WTC11 (cell line): ENCODE data around the gene PLCG1. TPM values are rescaled to one million over a fixed set of nuclear protein-coding genes. Genes with fewer than 3 reads are reported as not detected.
A peak's percentile ranks its signal among the peaks of the same experiment; 100 is the strongest.

Experiments
- FOXK1 ChIP-seq: sonication (generic); formaldehyde crosslinking; IDR thresholded peaks from 2 replicates; pipeline ENCODE4 v1.8.0; 2022; ENCODE audit warnings: mild to moderate bottlenecking, moderate library complexity, missing genetic modification reagents
- GTF2I ChIP-seq: fragments of 250-450 bp; sonication (Bioruptor Pico); conservative IDR thresholded peaks from 2 replicates; pipeline ENCODE4 v1.4.0; 2021; ENCODE audit warnings: mild to moderate bottlenecking
- JUN ChIP-seq: sonication (generic); formaldehyde crosslinking; IDR thresholded peaks from 2 replicates; pipeline ENCODE4 v1.8.0; 2023; ENCODE audit warnings: mild to moderate bottlenecking, missing genetic modification reagents
- NFE2L1 ChIP-seq: sonication (generic); formaldehyde crosslinking; IDR thresholded peaks from 2 replicates; pipeline ENCODE4 v1.8.1; 2023; ENCODE audit warnings: missing genetic modification reagents
- NFYB ChIP-seq: sonication (generic); formaldehyde crosslinking; conservative IDR thresholded peaks from 2 replicates; pipeline ENCODE4 v1.8.0; 2022; ENCODE audit warnings: low read depth, missing genetic modification reagents
- RORB ChIP-seq: fragments of 250-450 bp; sonication (Bioruptor Pico); IDR thresholded peaks from 2 replicates; pipeline ENCODE4 v1.9.0; 2021; ENCODE audit warnings: mild to moderate bottlenecking
- SMAD3 ChIP-seq: sonication (generic); formaldehyde crosslinking; IDR thresholded peaks from 2 replicates; pipeline ENCODE4 v1.8.0; 2022; ENCODE audit warnings: missing genetic modification reagents, mild to moderate bottlenecking, borderline replicate concordance
- SOX15 ChIP-seq: fragments of 250-450 bp; sonication (Bioruptor Pico); IDR thresholded peaks from 2 replicates; pipeline ENCODE4 v1.9.0; 2021; ENCODE audit warnings: mild to moderate bottlenecking
- ZNF121 ChIP-seq: sonication (generic); formaldehyde crosslinking; IDR thresholded peaks from 2 replicates; pipeline ENCODE4 v1.8.0; 2023; ENCODE audit warnings: missing genetic modification reagents
- ZNF219 ChIP-seq: sonication (generic); formaldehyde crosslinking; IDR thresholded peaks from 2 replicates; pipeline ENCODE4 v1.8.0; 2023; ENCODE audit warnings: missing genetic modification reagents, mild to moderate bottlenecking, borderline replicate concordance
- ZNF232 ChIP-seq: sonication (generic); formaldehyde crosslinking; IDR thresholded peaks from 2 replicates; pipeline ENCODE4 v1.8.0; 2022; ENCODE audit warnings: mild to moderate bottlenecking, missing genetic modification reagents
- ZNF263 ChIP-seq: sonication (generic); formaldehyde crosslinking; IDR thresholded peaks from 2 replicates; pipeline ENCODE4 v1.8.1; 2022; ENCODE audit warnings: low read depth, mild to moderate bottlenecking, moderate library complexity, missing genetic modification reagents
- ZNF317 ChIP-seq: sonication (generic); formaldehyde crosslinking; IDR thresholded peaks from 2 replicates; pipeline ENCODE4 v1.8.1; 2023; ENCODE audit warnings: low read depth, mild to moderate bottlenecking, moderate library complexity, missing genetic modification reagents, borderline replicate concordance
- total RNA-seq: library from RNA; stranded (reverse); gene quantifications from 3 replicates; pipeline ENCODE4 v1.2.3, GENCODE V29; 2021
- TF ChIP-seq, protein P1 (sequence below): fragments of 200-600 bp; IDR thresholded peaks from 2 replicates; pipeline ENCODE4 v1.8.0; 2022; ENCODE audit warnings: antibody characterized with exemption
- TF ChIP-seq, protein P2 (sequence below): sonication (generic); formaldehyde crosslinking; IDR thresholded peaks from 2 replicates; pipeline ENCODE4 v1.8.1; 2023; ENCODE audit warnings: mild to moderate bottlenecking, missing genetic modification reagents, moderate library complexity
- TF ChIP-seq, protein P3 (sequence below): fragments of 250-450 bp; sonication (Bioruptor Pico); IDR thresholded peaks from 2 replicates; pipeline ENCODE4 v1.9.0; 2021; ENCODE audit warnings: mild to moderate bottlenecking
- TF ChIP-seq, protein P4 (sequence below): sonication (generic); formaldehyde crosslinking; IDR thresholded peaks from 2 replicates; pipeline ENCODE4 v1.8.0; 2023; ENCODE audit warnings: missing genetic modification reagents, mild to moderate bottlenecking, borderline replicate concordance
- TF ChIP-seq, protein P5 (sequence below): fragments of 250-450 bp; sonication (Bioruptor Pico); IDR thresholded peaks from 2 replicates; pipeline ENCODE4 v1.9.0; 2021; ENCODE audit warnings: mild to moderate bottlenecking
- TF ChIP-seq, protein P6 (sequence below): sonication (generic); formaldehyde crosslinking; IDR thresholded peaks from 2 replicates; pipeline ENCODE4 v1.8.0; 2023; ENCODE audit warnings: mild to moderate bottlenecking, missing genetic modification reagents
- TF ChIP-seq, protein P7 (sequence below): sonication (generic); formaldehyde crosslinking; IDR thresholded peaks from 2 replicates; pipeline ENCODE4 v1.8.0; 2023; ENCODE audit warnings: missing genetic modification reagents
- TF ChIP-seq, protein P8 (sequence below): sonication (generic); formaldehyde crosslinking; IDR thresholded peaks from 2 replicates; pipeline ENCODE4 v1.8.0; 2022; ENCODE audit warnings: mild to moderate bottlenecking, missing genetic modification reagents
- TF ChIP-seq, protein P9 (sequence below): sonication (generic); formaldehyde crosslinking; IDR thresholded peaks from 2 replicates; pipeline ENCODE4 v1.8.1; 2022; ENCODE audit warnings: missing genetic modification reagents, borderline replicate concordance

Gene PLCG1
- total RNA-seq, 1 experiment from 2014 or later, result 201 TPM

DNA sequence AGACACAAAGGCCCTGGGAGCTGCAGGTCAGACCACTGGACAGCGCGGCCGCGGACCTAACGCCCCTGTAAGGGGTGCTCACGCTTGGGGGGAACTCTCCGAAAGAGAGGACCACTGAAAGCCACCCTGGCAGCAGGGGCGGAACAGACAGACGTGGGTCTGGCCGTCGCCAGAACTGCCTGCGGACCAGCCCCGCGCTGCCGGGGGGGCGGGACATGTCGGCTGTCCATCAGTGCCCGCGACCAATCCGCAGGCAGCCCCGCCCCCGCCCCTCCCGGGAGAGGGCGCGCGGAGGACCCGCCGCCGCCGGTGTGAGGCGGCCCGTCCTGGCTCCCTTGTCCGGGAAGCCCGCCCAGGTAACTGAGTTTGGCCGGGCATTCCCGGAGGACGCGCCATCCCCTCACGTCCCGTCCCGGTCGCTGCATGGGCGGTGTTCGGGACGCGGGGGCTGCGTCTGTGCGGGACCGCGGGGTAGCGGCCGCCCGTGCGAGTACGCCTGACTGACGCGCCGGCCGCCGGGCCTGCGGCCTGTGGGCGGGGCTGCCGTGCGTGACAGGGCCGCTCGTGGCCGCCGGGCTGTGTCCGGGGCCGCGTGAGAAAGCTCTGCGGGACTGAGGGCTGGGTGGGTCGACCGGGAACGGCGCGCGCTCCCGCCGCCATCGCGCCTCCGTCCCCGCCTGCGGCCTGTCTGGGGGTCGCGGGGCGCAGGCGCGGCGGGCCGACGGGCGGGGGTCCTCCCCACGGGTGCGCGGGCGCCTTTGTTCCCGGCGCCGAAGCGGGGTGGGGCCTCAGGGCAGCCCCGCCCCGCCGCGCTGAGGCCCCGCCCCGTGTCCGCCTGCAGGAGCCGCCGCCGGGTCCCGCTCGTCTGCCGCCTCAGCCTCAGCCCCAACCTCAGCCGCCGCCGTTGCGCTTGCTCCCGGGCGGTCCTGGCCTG, at the start of gene PLCG1 (continued):
- TF ChIP-seq NFE2L1 (CRISPR knock-in tag), result no peak
- TF ChIP-seq JUN (CRISPR knock-in tag), result no peak
- no peak for TF ChIP-seq GTF2I (CRISPR knock-in tag)
- TF ChIP-seq, protein P1, sequence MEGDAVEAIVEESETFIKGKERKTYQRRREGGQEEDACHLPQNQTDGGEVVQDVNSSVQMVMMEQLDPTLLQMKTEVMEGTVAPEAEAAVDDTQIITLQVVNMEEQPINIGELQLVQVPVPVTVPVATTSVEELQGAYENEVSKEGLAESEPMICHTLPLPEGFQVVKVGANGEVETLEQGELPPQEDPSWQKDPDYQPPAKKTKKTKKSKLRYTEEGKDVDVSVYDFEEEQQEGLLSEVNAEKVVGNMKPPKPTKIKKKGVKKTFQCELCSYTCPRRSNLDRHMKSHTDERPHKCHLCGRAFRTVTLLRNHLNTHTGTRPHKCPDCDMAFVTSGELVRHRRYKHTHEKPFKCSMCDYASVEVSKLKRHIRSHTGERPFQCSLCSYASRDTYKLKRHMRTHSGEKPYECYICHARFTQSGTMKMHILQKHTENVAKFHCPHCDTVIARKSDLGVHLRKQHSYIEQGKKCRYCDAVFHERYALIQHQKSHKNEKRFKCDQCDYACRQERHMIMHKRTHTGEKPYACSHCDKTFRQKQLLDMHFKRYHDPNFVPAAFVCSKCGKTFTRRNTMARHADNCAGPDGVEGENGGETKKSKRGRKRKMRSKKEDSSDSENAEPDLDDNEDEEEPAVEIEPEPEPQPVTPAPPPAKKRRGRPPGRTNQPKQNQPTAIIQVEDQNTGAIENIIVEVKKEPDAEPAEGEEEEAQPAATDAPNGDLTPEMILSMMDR, result no peak
- TF ChIP-seq, protein P2, sequence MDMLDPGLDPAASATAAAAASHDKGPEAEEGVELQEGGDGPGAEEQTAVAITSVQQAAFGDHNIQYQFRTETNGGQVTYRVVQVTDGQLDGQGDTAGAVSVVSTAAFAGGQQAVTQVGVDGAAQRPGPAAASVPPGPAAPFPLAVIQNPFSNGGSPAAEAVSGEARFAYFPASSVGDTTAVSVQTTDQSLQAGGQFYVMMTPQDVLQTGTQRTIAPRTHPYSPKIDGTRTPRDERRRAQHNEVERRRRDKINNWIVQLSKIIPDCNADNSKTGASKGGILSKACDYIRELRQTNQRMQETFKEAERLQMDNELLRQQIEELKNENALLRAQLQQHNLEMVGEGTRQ (CRISPR knock-in tag), result no peak
- no peak for TF ChIP-seq ZNF219 (CRISPR knock-in tag)
- TF ChIP-seq NFYB (CRISPR knock-in tag), result peak; percentile 75
- no peak for TF ChIP-seq ZNF121
- TF ChIP-seq, protein P3, sequence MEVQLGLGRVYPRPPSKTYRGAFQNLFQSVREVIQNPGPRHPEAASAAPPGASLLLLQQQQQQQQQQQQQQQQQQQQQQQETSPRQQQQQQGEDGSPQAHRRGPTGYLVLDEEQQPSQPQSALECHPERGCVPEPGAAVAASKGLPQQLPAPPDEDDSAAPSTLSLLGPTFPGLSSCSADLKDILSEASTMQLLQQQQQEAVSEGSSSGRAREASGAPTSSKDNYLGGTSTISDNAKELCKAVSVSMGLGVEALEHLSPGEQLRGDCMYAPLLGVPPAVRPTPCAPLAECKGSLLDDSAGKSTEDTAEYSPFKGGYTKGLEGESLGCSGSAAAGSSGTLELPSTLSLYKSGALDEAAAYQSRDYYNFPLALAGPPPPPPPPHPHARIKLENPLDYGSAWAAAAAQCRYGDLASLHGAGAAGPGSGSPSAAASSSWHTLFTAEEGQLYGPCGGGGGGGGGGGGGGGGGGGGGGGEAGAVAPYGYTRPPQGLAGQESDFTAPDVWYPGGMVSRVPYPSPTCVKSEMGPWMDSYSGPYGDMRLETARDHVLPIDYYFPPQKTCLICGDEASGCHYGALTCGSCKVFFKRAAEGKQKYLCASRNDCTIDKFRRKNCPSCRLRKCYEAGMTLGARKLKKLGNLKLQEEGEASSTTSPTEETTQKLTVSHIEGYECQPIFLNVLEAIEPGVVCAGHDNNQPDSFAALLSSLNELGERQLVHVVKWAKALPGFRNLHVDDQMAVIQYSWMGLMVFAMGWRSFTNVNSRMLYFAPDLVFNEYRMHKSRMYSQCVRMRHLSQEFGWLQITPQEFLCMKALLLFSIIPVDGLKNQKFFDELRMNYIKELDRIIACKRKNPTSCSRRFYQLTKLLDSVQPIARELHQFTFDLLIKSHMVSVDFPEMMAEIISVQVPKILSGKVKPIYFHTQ (CRISPR knock-in tag), result no peak
- peak; percentile 20; the same call in 1 of the 2 replicates for TF ChIP-seq ZNF232
- TF ChIP-seq, protein P4, sequence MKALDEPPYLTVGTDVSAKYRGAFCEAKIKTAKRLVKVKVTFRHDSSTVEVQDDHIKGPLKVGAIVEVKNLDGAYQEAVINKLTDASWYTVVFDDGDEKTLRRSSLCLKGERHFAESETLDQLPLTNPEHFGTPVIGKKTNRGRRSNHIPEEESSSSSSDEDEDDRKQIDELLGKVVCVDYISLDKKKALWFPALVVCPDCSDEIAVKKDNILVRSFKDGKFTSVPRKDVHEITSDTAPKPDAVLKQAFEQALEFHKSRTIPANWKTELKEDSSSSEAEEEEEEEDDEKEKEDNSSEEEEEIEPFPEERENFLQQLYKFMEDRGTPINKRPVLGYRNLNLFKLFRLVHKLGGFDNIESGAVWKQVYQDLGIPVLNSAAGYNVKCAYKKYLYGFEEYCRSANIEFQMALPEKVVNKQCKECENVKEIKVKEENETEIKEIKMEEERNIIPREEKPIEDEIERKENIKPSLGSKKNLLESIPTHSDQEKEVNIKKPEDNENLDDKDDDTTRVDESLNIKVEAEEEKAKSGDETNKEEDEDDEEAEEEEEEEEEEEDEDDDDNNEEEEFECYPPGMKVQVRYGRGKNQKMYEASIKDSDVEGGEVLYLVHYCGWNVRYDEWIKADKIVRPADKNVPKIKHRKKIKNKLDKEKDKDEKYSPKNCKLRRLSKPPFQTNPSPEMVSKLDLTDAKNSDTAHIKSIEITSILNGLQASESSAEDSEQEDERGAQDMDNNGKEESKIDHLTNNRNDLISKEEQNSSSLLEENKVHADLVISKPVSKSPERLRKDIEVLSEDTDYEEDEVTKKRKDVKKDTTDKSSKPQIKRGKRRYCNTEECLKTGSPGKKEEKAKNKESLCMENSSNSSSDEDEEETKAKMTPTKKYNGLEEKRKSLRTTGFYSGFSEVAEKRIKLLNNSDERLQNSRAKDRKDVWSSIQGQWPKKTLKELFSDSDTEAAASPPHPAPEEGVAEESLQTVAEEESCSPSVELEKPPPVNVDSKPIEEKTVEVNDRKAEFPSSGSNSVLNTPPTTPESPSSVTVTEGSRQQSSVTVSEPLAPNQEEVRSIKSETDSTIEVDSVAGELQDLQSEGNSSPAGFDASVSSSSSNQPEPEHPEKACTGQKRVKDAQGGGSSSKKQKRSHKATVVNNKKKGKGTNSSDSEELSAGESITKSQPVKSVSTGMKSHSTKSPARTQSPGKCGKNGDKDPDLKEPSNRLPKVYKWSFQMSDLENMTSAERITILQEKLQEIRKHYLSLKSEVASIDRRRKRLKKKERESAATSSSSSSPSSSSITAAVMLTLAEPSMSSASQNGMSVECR, result peak; percentile 63; the same call in 1 of the 2 replicates
- TF ChIP-seq, protein P5, sequence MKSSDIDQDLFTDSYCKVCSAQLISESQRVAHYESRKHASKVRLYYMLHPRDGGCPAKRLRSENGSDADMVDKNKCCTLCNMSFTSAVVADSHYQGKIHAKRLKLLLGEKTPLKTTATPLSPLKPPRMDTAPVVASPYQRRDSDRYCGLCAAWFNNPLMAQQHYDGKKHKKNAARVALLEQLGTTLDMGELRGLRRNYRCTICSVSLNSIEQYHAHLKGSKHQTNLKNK (CRISPR knock-in tag), result no peak
- no peak for TF ChIP-seq SOX15 (CRISPR knock-in tag)
- TF ChIP-seq, protein P6, sequence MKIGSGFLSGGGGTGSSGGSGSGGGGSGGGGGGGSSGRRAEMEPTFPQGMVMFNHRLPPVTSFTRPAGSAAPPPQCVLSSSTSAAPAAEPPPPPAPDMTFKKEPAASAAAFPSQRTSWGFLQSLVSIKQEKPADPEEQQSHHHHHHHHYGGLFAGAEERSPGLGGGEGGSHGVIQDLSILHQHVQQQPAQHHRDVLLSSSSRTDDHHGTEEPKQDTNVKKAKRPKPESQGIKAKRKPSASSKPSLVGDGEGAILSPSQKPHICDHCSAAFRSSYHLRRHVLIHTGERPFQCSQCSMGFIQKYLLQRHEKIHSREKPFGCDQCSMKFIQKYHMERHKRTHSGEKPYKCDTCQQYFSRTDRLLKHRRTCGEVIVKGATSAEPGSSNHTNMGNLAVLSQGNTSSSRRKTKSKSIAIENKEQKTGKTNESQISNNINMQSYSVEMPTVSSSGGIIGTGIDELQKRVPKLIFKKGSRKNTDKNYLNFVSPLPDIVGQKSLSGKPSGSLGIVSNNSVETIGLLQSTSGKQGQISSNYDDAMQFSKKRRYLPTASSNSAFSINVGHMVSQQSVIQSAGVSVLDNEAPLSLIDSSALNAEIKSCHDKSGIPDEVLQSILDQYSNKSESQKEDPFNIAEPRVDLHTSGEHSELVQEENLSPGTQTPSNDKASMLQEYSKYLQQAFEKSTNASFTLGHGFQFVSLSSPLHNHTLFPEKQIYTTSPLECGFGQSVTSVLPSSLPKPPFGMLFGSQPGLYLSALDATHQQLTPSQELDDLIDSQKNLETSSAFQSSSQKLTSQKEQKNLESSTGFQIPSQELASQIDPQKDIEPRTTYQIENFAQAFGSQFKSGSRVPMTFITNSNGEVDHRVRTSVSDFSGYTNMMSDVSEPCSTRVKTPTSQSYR (CRISPR knock-in tag), result no peak
- no peak for TF ChIP-seq ZNF263 (CRISPR knock-in tag)
- no peak for TF ChIP-seq SMAD3 (CRISPR knock-in tag)
- TF ChIP-seq, protein P7, sequence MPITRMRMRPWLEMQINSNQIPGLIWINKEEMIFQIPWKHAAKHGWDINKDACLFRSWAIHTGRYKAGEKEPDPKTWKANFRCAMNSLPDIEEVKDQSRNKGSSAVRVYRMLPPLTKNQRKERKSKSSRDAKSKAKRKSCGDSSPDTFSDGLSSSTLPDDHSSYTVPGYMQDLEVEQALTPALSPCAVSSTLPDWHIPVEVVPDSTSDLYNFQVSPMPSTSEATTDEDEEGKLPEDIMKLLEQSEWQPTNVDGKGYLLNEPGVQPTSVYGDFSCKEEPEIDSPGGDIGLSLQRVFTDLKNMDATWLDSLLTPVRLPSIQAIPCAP (CRISPR knock-in tag), result no peak
- TF ChIP-seq, protein P8, sequence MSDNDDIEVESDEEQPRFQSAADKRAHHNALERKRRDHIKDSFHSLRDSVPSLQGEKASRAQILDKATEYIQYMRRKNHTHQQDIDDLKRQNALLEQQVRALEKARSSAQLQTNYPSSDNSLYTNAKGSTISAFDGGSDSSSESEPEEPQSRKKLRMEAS (CRISPR knock-in tag), result peak; percentile 74; the same call in 1 of the 2 replicates
- TF ChIP-seq FOXK1 (CRISPR knock-in tag), result peak; percentile 36; the same call in 1 of the 2 replicates
- no peak for TF ChIP-seq ZNF317 (CRISPR knock-in tag)
- TF ChIP-seq, protein P9, sequence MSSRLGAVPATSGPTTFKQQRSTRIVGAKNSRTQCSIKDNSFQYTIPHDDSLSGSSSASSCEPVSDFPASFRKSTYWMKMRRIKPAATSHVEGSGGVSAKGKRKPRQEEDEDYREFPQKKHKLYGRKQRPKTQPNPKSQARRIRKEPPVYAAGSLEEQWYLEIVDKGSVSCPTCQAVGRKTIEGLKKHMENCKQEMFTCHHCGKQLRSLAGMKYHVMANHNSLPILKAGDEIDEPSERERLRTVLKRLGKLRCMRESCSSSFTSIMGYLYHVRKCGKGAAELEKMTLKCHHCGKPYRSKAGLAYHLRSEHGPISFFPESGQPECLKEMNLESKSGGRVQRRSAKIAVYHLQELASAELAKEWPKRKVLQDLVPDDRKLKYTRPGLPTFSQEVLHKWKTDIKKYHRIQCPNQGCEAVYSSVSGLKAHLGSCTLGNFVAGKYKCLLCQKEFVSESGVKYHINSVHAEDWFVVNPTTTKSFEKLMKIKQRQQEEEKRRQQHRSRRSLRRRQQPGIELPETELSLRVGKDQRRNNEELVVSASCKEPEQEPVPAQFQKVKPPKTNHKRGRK (CRISPR knock-in tag), result no peak
- TF ChIP-seq RORB (CRISPR knock-in tag), result no peak
